ENCODE measurements around the gene FGD6. TPM values are rescaled to one million over a fixed set of nuclear protein-coding genes. Genes with fewer than 3 reads are reported as not detected.

The FGD6 gene
- total RNA-seq, 2 donors from 2014 or later: 15.8 to 19.1 TPM

DNA sequence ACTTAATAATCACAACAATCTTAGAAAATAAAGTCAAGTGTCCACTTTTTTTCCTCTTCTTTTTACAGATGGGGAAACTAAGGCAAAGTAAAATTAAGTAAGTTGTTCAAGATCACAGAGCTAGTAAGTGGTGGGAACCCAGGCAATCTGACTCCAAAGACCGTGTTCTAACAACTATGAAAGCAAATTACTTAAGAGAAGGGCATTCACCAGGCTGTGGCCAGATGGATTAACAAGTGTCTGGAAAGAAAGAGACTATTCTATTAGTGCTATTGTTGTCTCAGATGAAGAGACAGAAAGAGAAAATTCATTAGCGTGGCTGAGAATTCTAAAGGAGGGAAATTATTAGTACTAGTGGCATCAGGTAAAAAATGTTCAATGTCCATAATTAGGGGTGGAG, 48.5 kb downstream of the FGD6 start:
- Histone ChIP-seq H3K4me3 (no peak overlapping the region), H3K36me3 (replicated peaks in 1 of 2; ENCODE audit: insufficient read depth in 1 of 2, low read depth in 2 of 2) (no peaks in the 10 kb centered on the region), H3K4me1 (peaks cover 32% of the 10 kb centered on the region), H3K27ac (peak overlapping the region in 1 of 4 donors; percentile 27), H3K9me3 (no peaks in the 10 kb centered on the region), H3K27me3 (no peaks in the 10 kb centered on the region)
- TF ChIP-seq, protein P1, sequence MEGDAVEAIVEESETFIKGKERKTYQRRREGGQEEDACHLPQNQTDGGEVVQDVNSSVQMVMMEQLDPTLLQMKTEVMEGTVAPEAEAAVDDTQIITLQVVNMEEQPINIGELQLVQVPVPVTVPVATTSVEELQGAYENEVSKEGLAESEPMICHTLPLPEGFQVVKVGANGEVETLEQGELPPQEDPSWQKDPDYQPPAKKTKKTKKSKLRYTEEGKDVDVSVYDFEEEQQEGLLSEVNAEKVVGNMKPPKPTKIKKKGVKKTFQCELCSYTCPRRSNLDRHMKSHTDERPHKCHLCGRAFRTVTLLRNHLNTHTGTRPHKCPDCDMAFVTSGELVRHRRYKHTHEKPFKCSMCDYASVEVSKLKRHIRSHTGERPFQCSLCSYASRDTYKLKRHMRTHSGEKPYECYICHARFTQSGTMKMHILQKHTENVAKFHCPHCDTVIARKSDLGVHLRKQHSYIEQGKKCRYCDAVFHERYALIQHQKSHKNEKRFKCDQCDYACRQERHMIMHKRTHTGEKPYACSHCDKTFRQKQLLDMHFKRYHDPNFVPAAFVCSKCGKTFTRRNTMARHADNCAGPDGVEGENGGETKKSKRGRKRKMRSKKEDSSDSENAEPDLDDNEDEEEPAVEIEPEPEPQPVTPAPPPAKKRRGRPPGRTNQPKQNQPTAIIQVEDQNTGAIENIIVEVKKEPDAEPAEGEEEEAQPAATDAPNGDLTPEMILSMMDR (IDR thresholded peaks at IDR 0.05): no peak
- TF ChIP-seq POLR2A (IDR thresholded peaks at IDR 0.05): no peak
- WGBS, 2 donors: 76 to 89% methylated on average over 2 of the region's 2 CpGs
- ATAC-seq (no peak), DNase-seq (no peak)
- intact Hi-C loops (cut with DNase I): no loop called here

DNA sequence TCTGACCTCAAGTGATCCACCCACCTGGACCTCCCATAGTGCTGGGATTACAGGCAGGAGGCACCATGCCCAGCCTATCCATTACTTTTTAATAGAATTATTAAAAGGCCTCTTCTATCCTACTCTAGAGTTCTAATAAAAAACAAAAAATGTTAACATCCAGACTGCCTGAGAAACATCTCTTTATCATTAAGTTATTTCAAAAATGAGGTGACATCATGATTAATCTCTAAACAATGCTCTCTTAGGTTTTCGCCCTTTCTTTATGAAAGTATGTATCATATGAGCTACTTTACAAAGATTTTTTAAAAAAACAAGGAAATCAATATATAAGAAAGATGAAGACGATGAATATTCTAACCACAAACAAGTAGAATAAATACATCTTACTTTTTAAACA, 52.6 kb downstream of the FGD6 start:
- 73 to 82% methylated on average over 2 of the region's 2 CpGs for WGBS, 2 donors
- intact Hi-C loops (cut with DNase I): no loop called here

DNA sequence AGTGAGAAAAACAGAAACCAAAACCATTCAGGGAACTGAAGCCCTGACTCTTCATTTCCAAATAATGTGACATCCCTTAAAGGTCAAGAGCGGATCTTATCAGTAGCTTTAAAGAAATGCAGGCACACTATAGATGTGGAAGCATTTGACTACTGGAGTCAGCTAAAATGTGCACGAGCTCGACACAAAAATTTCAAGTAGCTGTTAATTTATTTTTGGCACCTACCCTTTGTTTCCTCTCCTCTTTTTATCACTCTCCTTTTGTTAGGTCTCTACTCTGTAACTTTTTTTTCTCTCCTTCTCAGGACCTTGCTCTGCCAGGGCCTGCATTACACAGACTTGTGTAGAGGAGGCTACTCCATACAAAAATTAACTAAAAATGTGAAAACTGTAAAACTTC, 58.3 kb downstream of the FGD6 start:
- Histone ChIP-seq H3K9me3 (no peaks in the 10 kb centered on the region), H3K4me1 (no peaks in the 10 kb centered on the region), H3K27me3 (no peaks in the 10 kb centered on the region), H3K36me3 (replicated peaks in 1 of 2; ENCODE audit: insufficient read depth in 1 of 2, low read depth in 2 of 2) (no peaks in the 10 kb centered on the region), H3K27ac (no peak overlapping the region), H3K4me3 (no peak overlapping the region)
- intact Hi-C loops (cut with DNase I): no loop called here
- ATAC-seq: no peak
- no peak for DNase-seq
- TF ChIP-seq, protein P1 (IDR thresholded peaks at IDR 0.05): no peak
- no peak for TF ChIP-seq POLR2A (IDR thresholded peaks at IDR 0.05)
- 77 to 92% methylated on average over 3 of the region's 3 CpGs for WGBS, 2 donors

More for the DNA sequence above, 52.6 kb downstream of the FGD6 start:
- TF ChIP-seq, protein P1 (IDR thresholded peaks at IDR 0.05): no peak
- ATAC-seq: no peak
- Histone ChIP-seq H3K27ac (peak overlapping the region in 3 of 4 donors; percentile 26 to 57 (median 45)), H3K27me3 (no peaks in the 10 kb centered on the region), H3K36me3 (replicated peaks in 1 of 2; ENCODE audit: insufficient read depth in 1 of 2, low read depth in 2 of 2) (no peaks in the 10 kb centered on the region), H3K4me1 (peaks cover 18% of the 10 kb centered on the region), H3K9me3 (no peaks in the 10 kb centered on the region), H3K4me3 (no peak overlapping the region)
- no peak for DNase-seq

DNA sequence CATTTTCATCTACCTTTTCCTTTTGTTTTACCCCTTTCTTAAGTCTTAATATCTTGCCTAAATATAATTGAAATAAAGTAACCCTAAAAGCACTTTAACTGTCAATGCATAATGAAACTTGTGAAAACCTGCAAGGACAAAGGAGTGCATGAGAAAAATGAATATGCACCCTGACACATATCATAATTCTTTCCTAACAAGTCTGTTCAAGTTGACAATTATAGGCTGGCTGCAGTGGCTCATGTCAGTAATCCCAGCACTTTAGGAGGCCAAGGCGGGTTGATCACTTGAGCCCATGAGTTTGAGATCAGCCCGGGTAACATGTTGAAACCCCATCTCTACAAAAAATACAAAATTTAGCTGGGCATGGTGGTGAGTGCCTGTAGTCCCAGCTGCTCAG, 65.4 kb downstream of the FGD6 start:
- no peaks in the 10 kb centered on the region for H3K9me3 ChIP-seq
- WGBS, 2 donors: 100% methylated on average over 1 to 2 of the region's 2 CpGs
- no peaks in the 10 kb centered on the region for H3K4me1 ChIP-seq
- TF ChIP-seq, protein P1 (IDR thresholded peaks at IDR 0.05): no peak
- TF ChIP-seq POLR2A (IDR thresholded peaks at IDR 0.05): no peak
- H3K4me3 ChIP-seq: no peak overlapping the region
- H3K27me3 ChIP-seq: no peaks in the 10 kb centered on the region
- intact Hi-C loops (cut with DNase I): no loop called here
- DNase-seq (no peak), ATAC-seq (no peak)
- H3K36me3 ChIP-seq (replicated peaks in 1 of 2; ENCODE audit: insufficient read depth in 1 of 2, low read depth in 2 of 2): no peaks in the 10 kb centered on the region
- H3K27ac ChIP-seq: no peak overlapping the region

DNA sequence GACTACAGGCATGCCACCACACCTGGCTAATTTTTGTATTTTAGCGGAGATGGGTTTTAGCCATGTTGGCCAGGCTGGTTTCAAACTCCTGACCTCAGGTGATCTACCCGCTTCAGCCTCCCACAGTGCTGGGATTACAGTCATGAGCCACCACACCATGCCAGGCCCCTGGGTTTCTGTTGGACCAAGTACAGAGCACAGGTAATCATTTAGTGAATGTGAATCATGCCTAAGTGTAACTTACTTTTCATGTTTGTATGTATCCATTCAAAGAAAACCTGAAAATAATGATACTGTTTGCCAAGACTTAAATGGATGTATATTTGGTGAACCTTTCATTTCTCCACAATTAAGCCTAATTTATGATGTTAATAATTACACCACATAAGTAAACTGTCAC, 65.9 kb downstream of the FGD6 start:
- no peaks in the 10 kb centered on the region for H3K27me3 ChIP-seq
- DNase-seq: no peak
- H3K4me3 ChIP-seq: no peak overlapping the region
- no peaks in the 10 kb centered on the region for H3K4me1 ChIP-seq
- no peak for ATAC-seq
- no peak for TF ChIP-seq POLR2A (IDR thresholded peaks at IDR 0.05)
- TF ChIP-seq, protein P1 (IDR thresholded peaks at IDR 0.05): no peak
- no peaks in the 10 kb centered on the region for H3K9me3 ChIP-seq
- intact Hi-C loops (cut with DNase I): no loop called here
- no peak overlapping the region for H3K27ac ChIP-seq
- no peaks in the 10 kb centered on the region for H3K36me3 ChIP-seq (replicated peaks in 1 of 2; ENCODE audit: insufficient read depth in 1 of 2, low read depth in 2 of 2)
- 96 to 97% methylated on average over 2 of the region's 2 CpGs for WGBS, 2 donors

All from body of pancreas (tissue), 4 donors.